Fibroblast of skin of scalp (primary cell): ENCODE results near the gene DRGX.

Experiments used
- DNase-seq: peaks from one replicate; pipeline ENCODE4 v3.0.0-alpha.2; 2013

The DRGX gene

DNA sequence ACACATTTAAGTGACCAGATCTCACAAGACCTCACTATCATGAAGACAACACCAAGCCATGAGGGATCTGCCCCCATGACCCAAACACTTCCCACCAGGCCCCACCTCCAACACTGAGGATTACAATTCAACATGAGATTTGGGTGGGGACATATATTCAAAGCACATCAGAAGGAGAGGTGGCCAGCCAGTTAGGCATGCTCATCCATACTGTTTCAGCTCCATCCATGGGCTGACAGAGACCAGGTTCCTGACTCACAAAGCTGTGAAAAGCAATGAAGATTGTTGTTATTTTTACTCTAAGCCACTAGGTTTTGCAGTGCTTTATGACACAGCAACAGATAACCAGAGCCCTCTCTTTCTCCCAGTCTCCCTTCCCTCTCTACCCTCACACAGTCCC, 60.9 kb downstream of the DRGX start:
- no peak for DNase-seq

- no peak for DNase-seq
These were observed 62.7 kb downstream of the DRGX start for GRCh38 chr10:49333192-49333591.

DNA sequence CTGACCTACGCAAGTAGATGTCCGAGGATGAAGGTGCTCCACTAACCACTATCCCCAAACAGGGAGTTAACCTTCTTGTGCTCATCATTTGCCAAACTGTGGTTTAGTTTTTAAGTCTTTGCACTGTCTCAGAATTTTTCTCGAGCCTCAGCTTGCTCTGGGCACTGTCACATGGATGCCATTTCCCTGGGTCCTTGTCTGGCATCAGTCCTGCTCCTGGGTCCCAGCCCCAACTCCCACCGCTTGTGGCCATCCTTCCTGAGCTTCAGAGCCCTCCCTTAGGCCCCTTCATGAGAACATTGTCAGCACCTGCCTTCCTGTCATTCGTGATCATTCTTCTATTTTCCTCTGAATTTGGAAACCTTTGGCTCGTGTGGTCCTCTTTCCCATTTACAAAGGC, 63.1 kb downstream of the DRGX start:
- no peak for DNase-seq

DNA sequence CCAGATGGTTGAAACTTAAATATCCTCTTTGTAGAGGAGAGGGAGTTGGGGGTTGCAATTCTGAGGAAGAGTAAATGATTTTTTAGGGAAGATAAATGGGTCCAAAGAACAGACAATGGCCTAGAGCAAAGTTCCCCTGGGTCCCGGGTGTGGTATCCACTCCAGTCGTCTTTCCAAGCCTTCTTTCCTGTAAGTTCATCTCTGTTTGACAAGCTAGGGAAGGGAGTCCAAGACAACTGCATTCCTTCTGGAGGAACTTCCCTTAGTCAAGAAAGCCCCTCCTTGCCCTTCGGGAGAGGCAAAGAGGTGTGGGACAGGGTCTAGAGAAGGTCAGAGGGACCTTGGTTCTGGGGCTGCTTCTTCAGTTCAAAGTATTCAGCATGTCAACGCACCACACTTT, 63.6 kb downstream of the DRGX start:
- no peak for DNase-seq

DNA sequence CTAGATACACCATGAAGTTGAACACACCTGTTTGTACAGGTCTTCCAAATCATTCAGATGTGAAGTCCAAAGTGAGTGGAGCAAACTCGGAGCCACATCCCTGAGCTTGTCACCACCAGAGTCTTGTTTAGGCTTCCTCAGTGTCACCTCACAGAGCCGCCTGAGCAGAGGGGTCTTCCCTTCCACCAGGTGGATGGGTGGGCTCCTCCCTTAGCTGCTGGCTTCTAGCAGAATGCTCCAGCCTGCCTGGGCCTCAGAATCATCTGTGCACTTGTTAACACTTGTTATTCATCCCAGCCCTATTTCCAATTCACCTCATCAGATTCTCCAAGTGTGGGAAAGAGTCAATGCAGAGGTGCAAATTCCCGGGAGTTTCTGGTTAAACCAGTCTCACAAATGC, 64.5 kb downstream of the DRGX start:
- no peak for DNase-seq

DNA sequence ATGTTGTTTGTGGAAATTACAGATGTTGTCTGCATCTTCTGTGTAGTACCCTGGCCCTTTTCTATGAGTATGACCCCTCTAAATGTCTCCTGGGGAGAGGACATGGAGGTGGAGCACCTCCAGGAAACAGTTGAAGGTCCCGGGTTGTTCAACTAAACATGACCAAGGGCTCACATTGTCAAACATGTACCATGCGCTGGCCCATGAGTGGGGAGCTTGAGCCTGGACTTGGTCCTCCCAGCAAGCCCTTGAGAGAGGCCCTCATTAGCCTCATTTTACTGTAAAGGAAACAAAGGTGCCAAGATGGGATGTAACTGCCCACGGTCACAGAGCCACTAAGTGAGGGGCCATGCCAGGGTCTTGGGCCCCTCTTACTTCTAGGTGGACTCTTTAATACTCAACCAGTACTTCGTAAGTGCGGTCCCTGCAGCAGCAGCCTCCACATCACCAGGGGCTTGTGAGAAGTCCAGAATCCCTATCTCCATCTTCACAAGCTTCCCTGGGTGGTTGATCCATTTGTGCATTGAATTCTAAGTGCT, 65.7 kb downstream of the DRGX start:
- DNase-seq: no peak

DNA sequence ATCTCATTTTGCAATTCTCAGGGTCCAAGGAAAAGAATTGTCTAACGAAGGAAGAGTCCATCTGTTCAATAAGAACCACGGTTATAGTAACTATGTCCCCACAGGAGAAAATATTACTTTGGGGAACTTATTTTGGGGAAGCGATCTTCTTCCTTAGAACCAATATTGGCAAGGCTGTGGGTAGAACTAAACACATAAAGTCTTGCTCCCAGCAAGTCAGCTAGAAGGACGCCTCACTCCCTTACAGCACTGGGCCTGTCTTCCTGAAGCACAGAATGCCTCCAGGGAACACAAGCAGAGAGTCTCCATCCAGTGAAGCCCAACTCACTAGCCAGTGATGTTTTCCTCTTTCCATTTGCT, 66.8 kb downstream of the DRGX start:
- no peak for DNase-seq

DNA sequence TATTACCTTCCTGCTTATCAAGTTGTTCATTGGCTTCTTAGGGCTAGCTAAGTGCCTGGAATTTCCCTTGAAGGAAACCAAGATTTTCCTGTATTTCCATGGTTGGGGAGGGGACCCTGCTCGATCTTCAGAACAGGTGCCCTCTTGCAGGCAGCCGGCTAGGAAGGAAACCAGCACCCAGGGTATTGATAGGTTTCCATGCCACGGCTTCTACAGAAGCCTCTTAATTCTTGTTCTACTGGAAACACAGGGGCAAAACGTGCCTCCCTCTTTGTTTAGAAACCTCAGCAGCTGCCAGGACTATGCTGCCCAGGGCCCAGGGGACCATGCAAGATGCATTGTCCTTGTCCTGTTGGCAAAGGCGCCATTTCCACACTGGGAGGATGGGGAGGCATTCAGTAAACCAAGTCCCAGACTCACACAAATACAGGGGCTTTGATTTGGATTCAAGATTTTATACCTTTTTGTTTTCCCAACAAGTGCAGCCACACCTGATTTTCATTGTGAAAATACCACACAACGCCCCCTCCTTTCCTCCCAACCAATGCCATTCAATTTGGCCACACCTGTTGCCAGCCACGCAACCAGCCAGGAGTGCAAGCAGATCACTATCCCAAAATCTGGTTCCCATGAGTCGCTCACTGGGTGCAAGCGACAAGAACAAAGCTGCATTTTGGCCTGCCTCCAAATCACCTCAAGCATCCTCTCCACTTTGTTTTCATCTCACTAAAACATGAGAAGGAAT, 67.3 kb downstream of the DRGX start:
- no peak for DNase-seq

DNA sequence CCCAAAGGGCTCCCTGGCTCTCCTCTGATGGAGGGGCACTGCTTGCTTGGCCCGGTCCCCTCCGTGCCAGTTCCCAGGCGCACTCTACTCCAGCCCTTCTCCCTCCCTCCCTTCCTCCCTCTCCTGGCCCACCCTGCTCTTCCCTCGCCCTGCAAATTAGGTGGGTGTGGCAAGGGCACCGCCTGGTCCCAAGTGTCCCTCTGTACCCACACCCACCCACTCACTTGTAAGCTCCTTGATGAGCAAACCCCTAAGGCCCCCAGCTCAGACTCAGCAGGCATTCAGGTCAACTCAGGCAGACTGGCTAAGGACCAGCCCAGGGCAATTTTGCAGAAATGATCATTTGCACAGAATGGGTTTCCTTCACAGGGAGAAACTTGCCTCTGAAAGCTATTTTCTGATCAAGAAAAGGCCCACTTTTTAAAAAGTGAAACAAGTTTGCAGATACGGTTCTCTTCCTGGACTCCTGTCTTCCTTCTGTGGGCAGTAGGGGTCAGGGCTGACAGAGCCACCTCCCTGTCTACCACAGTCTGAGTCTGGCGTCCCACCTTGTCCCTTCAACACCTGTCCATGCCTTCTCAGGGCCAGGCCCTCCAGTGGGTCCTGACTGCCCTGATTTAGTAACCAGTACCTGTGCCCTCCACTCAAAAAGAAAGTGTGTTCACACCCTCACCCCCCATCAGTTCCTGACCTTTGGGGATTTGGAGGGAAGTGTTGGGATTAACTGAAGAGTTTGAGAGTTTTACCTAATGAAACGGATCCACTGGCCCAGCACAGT, 68.7 kb downstream of the DRGX start:
- no peak for DNase-seq

GRCh38 chr10:49325916-49326783, 69.7 kb downstream of the DRGX start:
- DNase-seq: no peak

DNA sequence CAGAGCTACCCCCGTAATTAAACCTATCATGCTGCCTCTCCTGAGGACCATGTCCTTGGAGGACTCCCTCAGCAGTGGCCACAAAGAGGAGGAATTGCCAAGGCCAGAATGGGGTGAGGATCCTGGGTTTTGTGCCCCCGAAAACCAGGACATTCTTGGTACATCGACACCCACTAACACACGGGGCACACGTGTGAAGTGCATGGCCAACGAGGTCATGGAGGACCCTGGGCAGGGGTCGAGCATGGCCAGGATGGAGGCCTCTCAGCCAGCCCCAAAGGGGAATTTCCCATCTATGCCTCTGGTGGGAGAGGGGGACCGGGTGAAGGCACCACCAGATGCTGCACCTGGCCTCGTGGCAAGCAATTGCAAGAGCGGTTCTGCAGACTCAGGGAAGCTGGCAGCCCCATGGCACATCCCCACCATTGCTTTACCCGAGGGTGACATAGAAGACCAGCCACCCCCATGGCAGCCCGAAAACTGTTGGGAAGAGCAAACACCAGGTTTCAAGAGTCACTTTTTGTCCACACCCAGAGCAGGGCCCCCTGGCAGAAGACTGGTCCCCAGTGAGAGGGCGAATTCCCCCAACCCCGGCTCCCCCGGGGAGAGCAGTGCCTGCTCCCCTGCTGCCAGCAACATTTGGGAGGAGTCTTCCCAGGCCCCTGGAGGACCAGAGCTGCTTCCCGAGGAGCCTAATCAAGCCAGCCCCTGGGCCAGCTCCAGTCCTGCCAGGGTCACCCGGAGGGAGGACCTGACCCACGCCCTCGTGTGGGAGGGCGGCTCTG, 70.6 kb downstream of the DRGX start:
- DNase-seq: no peak

- DNase-seq: peak; percentile 5
These were observed 71.2 kb downstream of the DRGX start for GRCh38 chr10:49324711-49325110.

GRCh38 chr10:49323896-49324270, 72.0 kb downstream of the DRGX start:
- no peak for DNase-seq

GRCh38 chr10:49323171-49323895, 72.6 kb downstream of the DRGX start:
- no peak for DNase-seq

GRCh38 chr10:49322371-49323170, 73.3 kb downstream of the DRGX start:
- no peak for DNase-seq

DNA sequence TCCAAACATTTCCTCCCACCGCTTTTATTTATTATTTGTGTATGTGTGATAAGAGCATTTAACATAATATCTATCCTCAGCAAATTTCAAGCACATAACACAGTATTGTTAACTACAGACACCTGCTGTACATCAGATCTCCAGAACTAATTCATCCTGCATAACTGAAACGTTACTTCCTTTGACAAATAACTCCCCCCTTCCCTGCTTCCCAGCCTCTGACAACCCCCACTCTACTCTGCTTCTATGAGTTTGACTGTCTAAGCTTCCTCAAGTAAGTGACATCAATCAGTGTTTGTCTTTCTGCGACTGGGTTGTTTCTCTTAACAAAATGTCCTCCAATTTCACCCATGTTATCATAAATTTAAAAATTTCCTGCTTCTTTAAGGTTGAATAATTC, 74.9 kb downstream of the DRGX start:
- no peak for DNase-seq

DNA sequence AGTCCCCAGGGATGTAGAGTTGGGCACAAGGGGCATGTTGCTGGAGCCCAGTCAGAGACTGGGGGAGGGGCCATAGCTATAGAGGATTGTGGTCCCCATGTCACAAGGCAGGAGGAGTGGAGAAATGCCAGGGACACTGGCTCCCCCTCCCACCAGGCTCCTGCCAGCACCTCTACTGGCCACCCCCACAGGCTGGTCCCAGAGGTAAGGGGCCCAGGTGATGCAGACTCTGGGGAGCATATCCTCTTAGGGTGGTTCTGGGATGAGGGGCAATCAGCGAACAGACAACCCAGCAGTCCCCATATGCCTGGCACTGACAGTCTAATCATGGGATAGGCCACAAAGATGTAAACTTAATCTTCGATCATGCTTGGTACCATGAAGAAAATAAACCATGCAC, 75.7 kb downstream of the DRGX start:
- DNase-seq: no peak

DNA sequence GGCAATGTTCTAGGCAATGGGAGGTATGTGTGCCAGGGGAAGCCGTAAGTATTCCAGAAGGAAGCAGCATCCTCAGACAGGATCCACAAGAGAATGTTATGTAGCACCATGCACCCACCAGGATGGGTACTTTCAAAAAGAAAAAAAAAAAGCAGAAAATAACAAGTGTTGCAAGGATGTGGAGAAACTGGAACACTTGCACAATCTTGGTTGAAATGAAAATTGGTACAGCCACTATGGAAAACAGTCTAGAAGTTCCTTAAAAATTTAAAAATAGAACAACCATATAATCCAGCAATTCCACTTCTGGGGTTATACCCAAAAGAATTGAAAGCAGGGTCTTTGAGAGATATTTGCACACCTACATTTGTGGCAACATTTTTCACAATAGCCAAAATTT, 76.7 kb downstream of the DRGX start:
- DNase-seq: no peak

DNA sequence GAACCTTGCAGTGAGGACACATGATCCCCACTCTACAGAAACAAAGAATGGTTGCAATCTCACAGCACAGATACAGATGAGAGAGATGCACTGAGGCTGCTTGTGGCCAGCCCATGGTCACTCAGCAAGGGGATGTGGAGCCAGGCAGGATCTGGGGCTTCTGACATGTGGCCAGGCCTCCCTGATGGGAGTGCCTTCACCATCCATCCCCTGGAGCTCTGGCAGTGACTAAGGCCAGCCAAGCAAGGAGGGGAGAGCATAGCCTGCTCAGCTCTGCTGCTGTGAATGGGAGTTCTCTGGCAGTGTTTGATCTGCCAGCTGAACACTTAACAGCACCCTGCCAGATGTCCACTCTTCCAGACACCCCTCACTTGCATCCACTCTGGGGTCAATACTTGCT, 77.1 kb downstream of the DRGX start:
- no peak for DNase-seq

DNA sequence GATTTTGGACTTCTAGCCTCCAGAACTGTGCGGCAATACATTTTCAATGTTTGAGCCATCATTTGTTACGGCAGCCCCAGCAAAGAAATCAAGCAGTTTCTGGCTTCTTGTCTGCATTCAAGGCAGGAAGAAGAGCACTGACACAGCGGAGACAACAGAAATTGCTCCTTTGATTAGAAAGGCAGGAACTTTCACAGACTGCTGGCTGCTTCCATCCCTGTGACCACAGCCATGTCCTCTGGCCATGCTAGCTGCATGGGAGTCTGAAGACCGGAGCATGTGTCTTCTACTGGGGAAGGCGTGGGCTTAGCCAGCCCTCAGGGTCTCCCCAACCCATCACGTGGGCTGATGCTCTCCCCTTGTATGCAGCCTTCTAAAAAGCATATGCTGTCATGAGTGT, 77.9 kb downstream of the DRGX start:
- no peak for DNase-seq

- no peak for DNase-seq
These were observed 81.1 kb downstream of the DRGX start for GRCh38 chr10:49314806-49315205.
